SK-N-MC (cell line): Measurements from ENCODE around the gene BACH1.

Source experiments
- EZH2 ChIP-seq: fragments of 200-600 bp; sonication (generic); IDR thresholded peaks from one replicate; pipeline ENCODE4 v1.6.1; 2017; ENCODE audit warnings: antibody characterized with exemption
- POLR2AphosphoS5 ChIP-seq: IDR thresholded peaks from 2 replicates; pipeline ENCODE4 v1.6.1; 2012; ENCODE audit warnings: mild to moderate bottlenecking, low read depth, low read length, borderline replicate concordance

DNA sequence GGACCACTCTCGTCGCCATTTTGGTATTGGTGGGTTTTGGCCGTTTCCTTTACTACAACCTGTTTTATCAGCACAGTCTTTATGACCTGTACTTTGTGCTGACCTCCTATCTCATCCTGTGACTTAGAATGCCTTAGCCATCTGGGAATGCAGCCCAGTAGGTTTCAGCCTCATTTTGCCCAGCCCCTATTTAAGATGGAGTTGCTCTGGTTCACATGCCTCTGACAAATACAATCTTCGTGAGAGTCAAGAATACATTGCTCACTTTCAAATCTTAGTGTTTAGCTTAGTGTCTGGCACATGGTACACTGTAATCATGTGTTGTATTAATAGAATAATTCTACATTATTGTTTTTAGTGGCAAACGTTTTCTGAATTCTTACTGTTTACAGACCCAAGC, 88.9 kb downstream of the BACH1 start:
- TF ChIP-seq POLR2AphosphoS5, result no peak
- no peak for TF ChIP-seq EZH2
